Thyroid gland (tissue), 4 donors: ENCODE results near the gene TSSK3. TPM values are rescaled to one million over a fixed set of nuclear protein-coding genes. Genes with fewer than 3 reads are reported as not detected.

ENCODE experiments used
- DNase-seq, 2 donors: peaks; one replicate each; pipeline ENCODE4 v3.0.0-alpha.2; 2019
- H3K27ac ChIP-seq, 3 donors: fragments of 200-600 bp; sonication (generic); 1 replicate in 2 of 3; 2 replicates in 1 of 3; pipeline ENCODE4 v1.5.1; 2016 to 2019; ENCODE audit warnings: mild to moderate bottlenecking in 1 of 3, moderate library complexity in 1 of 3
- H3K27me3 ChIP-seq: fragments of 200-600 bp; sonication (generic); one replicate; pipeline ENCODE4 v1.5.1; 2019
- H3K36me3 ChIP-seq, 2 donors: fragments of 200-600 bp; sonication (generic); one replicate each; pipeline ENCODE4 v1.5.1; 2016 to 2019
- H3K4me1 ChIP-seq, 2 donors: fragments of 200-600 bp; sonication (generic); one replicate each; pipeline ENCODE4 v1.5.1; 2017 to 2019
- H3K4me3 ChIP-seq, 3 donors: fragments of 200-600 bp; sonication (generic); replicated peaks in 1 of 3; 1 replicate in 2 of 3; 2 replicates in 1 of 3; pipeline ENCODE4 v1.5.1; 2016; ENCODE audit warnings: mild to moderate bottlenecking in 1 of 3
- H3K9me3 ChIP-seq: fragments of 200-600 bp; sonication (generic); one replicate; pipeline ENCODE4 v1.5.1; 2017
- POLR2A ChIP-seq, 2 donors: fragments of 450-650 bp; IDR thresholded peaks; one replicate each; pipeline ENCODE4 v1.6.1; 2017; ENCODE audit warnings: antibody characterized with exemption in 2 of 2, mild to moderate bottlenecking in 2 of 2, moderate library complexity in 1 of 2
- WGBS, 2 donors: methylation state at CpG; one replicate each; pipeline ENCODE4 v1.1.5; 2017; 5-methylcytosine and 5-hydroxymethylcytosine counted together
- intact Hi-C: fragments of 100-400 bp; cut with DNase I; formaldehyde crosslinking; loops from one replicate; pipeline ENCODE4 v1.15.1; 2023
- total RNA-seq, 4 donors: library from RNA; depleted of rRNA; stranded (reverse); fragments of >200 nt; gene quantifications; one replicate each; pipeline ENCODE4 v1.2.3, GENCODE V29; 2016
- TF ChIP-seq, protein P1 (sequence below), 6 experiments: fragments of 200-600 bp in 3 of 6; fragments of 450-650 bp in 3 of 6; sonication (generic) in 3 of 6; IDR thresholded peaks; one replicate each; pipeline ENCODE4 v1.5.1; 2016 to 2019; ENCODE audit warnings: antibody characterized with exemption in 6 of 6, mild to moderate bottlenecking in 2 of 6, inconsistent platforms in 1 of 6, moderate library complexity in 1 of 6

TSSK3 gene
- total RNA-seq, 4 donors from 2014 or later = 1.2 to 6.0 (median 2.9) TPM

DNA sequence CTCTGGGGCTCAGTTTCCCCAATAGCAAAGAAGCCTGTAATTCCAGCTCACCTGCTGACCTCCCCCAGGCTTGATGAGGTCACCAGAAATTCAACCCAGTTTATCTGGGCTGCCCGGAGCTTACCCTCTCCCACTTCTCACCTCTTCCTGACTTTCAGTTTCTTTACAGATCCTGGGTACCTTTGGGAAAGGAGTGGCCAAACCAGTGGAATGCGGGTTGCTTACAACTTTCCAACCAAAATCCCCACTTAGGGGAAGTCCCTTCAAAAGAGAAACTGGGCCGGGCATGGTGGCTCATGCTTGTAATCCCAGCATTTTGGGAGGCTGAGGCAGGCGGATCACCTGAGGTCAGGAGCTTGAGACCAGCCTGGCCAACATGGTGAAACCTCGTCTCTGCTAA, 20.4 kb upstream of the TSSK3 start:
- WGBS, 2 donors = 68 to 72% methylated on average over 5 of the region's 5 CpGs
- intact Hi-C loops = no loop called here
- Histone ChIP-seq H3K4me3 (no peak overlapping the region), H3K4me1 (peaks cover 11 to 36% of the 10 kb centered on the region in 2 donors), H3K9me3 (no peaks in the 10 kb centered on the region), H3K27me3 (no peaks in the 10 kb centered on the region), H3K27ac (peak overlapping the region in 2 of 3 donors; percentile 4 to 24), H3K36me3 (no peaks in the 10 kb centered on the region)
- TF ChIP-seq, protein P1, sequence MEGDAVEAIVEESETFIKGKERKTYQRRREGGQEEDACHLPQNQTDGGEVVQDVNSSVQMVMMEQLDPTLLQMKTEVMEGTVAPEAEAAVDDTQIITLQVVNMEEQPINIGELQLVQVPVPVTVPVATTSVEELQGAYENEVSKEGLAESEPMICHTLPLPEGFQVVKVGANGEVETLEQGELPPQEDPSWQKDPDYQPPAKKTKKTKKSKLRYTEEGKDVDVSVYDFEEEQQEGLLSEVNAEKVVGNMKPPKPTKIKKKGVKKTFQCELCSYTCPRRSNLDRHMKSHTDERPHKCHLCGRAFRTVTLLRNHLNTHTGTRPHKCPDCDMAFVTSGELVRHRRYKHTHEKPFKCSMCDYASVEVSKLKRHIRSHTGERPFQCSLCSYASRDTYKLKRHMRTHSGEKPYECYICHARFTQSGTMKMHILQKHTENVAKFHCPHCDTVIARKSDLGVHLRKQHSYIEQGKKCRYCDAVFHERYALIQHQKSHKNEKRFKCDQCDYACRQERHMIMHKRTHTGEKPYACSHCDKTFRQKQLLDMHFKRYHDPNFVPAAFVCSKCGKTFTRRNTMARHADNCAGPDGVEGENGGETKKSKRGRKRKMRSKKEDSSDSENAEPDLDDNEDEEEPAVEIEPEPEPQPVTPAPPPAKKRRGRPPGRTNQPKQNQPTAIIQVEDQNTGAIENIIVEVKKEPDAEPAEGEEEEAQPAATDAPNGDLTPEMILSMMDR (IDR thresholded peaks at IDR 0.05) = no peak
- no peak for TF ChIP-seq POLR2A (IDR thresholded peaks at IDR 0.05)
- DNase-seq = peak in 1 of 2 donors; percentile 58

GRCh38 chr1:32342704-32343103, 19.6 kb upstream of the TSSK3 start:
- H3K4me1 ChIP-seq = peaks cover 11 to 38% of the 10 kb centered on the region in 2 donors
- no peaks in the 10 kb centered on the region for H3K27me3 ChIP-seq
- intact Hi-C loops = no loop called here
- peak overlapping the region in 1 of 3 donors; percentile 24 for H3K27ac ChIP-seq
- 94 to 95% methylated on average over 10 of the region's 10 CpGs for WGBS, 2 donors
- H3K36me3 ChIP-seq = no peaks in the 10 kb centered on the region
- TF ChIP-seq, protein P1 (IDR thresholded peaks at IDR 0.05) = no peak
- no peak overlapping the region for H3K4me3 ChIP-seq
- no peak for DNase-seq
- no peaks in the 10 kb centered on the region for H3K9me3 ChIP-seq

DNA sequence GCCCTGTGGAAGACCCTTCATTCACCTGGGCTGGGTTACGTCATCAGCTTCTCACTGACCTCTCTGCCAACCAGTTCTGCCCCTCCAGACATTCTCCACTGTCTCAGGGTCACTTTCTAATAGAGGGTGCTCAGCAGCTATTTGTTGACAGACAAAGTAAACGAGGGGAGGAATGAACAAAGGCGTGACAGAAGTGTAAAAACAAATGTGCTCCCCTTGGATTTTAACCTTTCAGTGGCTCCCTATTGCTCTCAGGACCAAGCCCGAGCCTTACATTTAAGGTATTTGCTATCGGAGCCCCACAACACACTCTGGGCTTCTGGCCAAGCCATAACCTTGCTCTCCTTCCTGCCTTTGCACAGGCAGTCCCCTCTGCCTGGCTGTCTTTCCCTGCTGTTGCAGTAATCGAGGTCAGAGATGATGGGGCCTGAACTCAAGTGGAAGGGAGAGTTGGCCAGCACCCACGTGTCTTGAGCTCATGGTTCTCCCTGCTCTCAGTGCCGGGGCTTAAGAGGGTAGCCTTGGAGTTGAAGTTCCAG, 17.0 kb upstream of the TSSK3 start:
- H3K9me3 ChIP-seq = no peaks in the 10 kb centered on the region
- no peak overlapping the region for H3K4me3 ChIP-seq
- H3K4me1 ChIP-seq = peaks cover 11 to 52% of the 10 kb centered on the region in 2 donors
- intact Hi-C loops = no loop called here
- 14 to 25% methylated on average over 8 of the region's 8 CpGs for WGBS, 2 donors
- no peaks in the 10 kb centered on the region for H3K27me3 ChIP-seq
- H3K36me3 ChIP-seq = no peaks in the 10 kb centered on the region
- H3K27ac ChIP-seq = peak overlapping the region; percentile 3 to 67 (median 67)
- peak; percentile 82 to 87 for DNase-seq
- TF ChIP-seq POLR2A (IDR thresholded peaks at IDR 0.05) = no peak
- TF ChIP-seq, protein P1 (IDR thresholded peaks at IDR 0.05) = no peak

GRCh38 chr1:32346532-32347157, 15.7 kb upstream of the TSSK3 start:
- DNase-seq = no peak
- Histone ChIP-seq H3K27me3 (no peaks in the 10 kb centered on the region), H3K4me3 (no peak overlapping the region), H3K36me3 (no peaks in the 10 kb centered on the region), H3K4me1 (peaks cover 15 to 58% of the 10 kb centered on the region in 2 donors), H3K27ac (peak overlapping the region in 1 of 3 donors; percentile 36), H3K9me3 (no peaks in the 10 kb centered on the region)
- WGBS, 2 donors = 80 to 83% methylated on average over 9 of the region's 9 CpGs
- intact Hi-C loops = no loop called here
- TF ChIP-seq, protein P1 (IDR thresholded peaks at IDR 0.05) = no peak
- no peak for TF ChIP-seq POLR2A (IDR thresholded peaks at IDR 0.05)

- peaks cover 29 to 70% of the 10 kb centered on the region in 2 donors for H3K4me1 ChIP-seq
- DNase-seq = peak in 1 of 2 donors; percentile 37
- H3K4me3 ChIP-seq = no peak overlapping the region
- no peaks in the 10 kb centered on the region for H3K27me3 ChIP-seq
- H3K9me3 ChIP-seq = no peaks in the 10 kb centered on the region
- H3K36me3 ChIP-seq = no peaks in the 10 kb centered on the region
- TF ChIP-seq, protein P1 (IDR thresholded peaks at IDR 0.05) = no peak
- TF ChIP-seq POLR2A (IDR thresholded peaks at IDR 0.05) = no peak
- intact Hi-C loops = no loop called here
- WGBS, 2 donors = 71 to 87% methylated on average over 8 of the region's 8 CpGs
- peak overlapping the region in 1 of 3 donors; percentile 42 for H3K27ac ChIP-seq
Measured at GRCh38 chr1:32349211-32349708, 13.1 kb upstream of the TSSK3 start.
